Ovary (tissue), 9 donors: ENCODE results near the gene FAM234B. TPM values are rescaled to one million over a fixed set of nuclear protein-coding genes. Genes with fewer than 3 reads are reported as not detected.

Experiments
- DNase-seq, 5 donors: peaks; one replicate each; pipeline ENCODE4 v3.0.0-alpha.2; 2019 to 2020
- H3K27ac ChIP-seq, 2 donors: fragments of 200-600 bp; one replicate each; pipeline versions ENCODE4 v1.5.1 to v1.8.0; 2019 to 2022
- H3K27me3 ChIP-seq: fragments of 200-600 bp; one replicate; pipeline ENCODE4 v1.8.0; 2022
- H3K36me3 ChIP-seq: fragments of 200-600 bp; sonication (generic); one replicate; pipeline ENCODE4 v1.5.1; 2019
- H3K4me1 ChIP-seq: one replicate; pipeline ENCODE4 v1.8.1; 2013; ENCODE audit warnings: mild to moderate bottlenecking, moderate library complexity; ENCODE audit not compliant: insufficient read depth
- H3K4me3 ChIP-seq: fragments of 200-600 bp; sonication (generic); one replicate; pipeline ENCODE4 v1.5.1; 2017
- H3K9me3 ChIP-seq, 2 donors: fragments of 200-600 bp in 1 of 2; sonication (generic) in 1 of 2; one replicate each; pipeline versions ENCODE4 v1.5.1 to v1.8.1; 2013 to 2019; ENCODE audit warnings: mild to moderate bottlenecking in 1 of 2, moderate library complexity in 1 of 2
- CTCF ChIP-seq, 3 donors: fragments of 450-650 bp in 2 of 3; fragments of 200-600 bp in 1 of 3; IDR thresholded peaks; one replicate each; pipeline versions ENCODE4 v1.5.1 to v1.8.0; 2016 to 2022; ENCODE audit warnings: antibody characterized with exemption in 3 of 3, mild to moderate bottlenecking in 1 of 3
- EP300 ChIP-seq: sonication (generic); formaldehyde crosslinking; IDR thresholded peaks from one replicate; pipeline ENCODE4 v1.6.1; 2017; ENCODE audit warnings: antibody characterized with exemption
- POLR2A ChIP-seq: fragments of 450-650 bp; IDR thresholded peaks from one replicate; pipeline ENCODE4 v1.6.1; 2017; ENCODE audit warnings: antibody characterized with exemption, mild to moderate bottlenecking, moderate library complexity
- WGBS, 3 donors: extraction: QIAGEN DNeasy Blood & Tissue Kit in 1 of 3; methylation state at CpG; one replicate each; pipeline versions ENCODE4 v1.1.5 to v1.1.7; 2013 to 2017; 5-methylcytosine and 5-hydroxymethylcytosine counted together
- intact Hi-C, 4 donors: fragments of 100-400 bp; cut with DNase I; formaldehyde crosslinking; loops; one replicate each; pipeline versions ENCODE4 v1.11.0 to v1.15.1; 2022 to 2023
- polyA plus RNA-seq, 2 donors: library from polyadenylated mRNA; stranded (reverse); fragments of 200-250 nt in 1 of 2; fragments of 350-450 nt in 1 of 2; fragmentation: Illumina TruSeq in 1 of 2; extraction: RNeasy Lipid Tissue Mini Kit (QIAGEN cat#74804) in 1 of 2; gene quantifications; one replicate each; pipeline ENCODE4 v1.2.3, GENCODE V29; 2013 to 2014
- total RNA-seq, 7 donors: library from RNA; depleted of rRNA in 2 of 7; stranded (reverse); fragments of >200 nt in 2 of 7; fragmentation: NEBNext Ultra II Directional in 3 of 7; extraction: Animal tissue kit (Norgen Biotek cat#: 25700) in 3 of 7; gene quantifications; one replicate each; pipeline versions ENCODE4 v1.1.0 to v1.2.4, GENCODE V29; 2016 to 2023
- donor health status: DM: no; HTN: no; CAD: no; lungs with moderate emphysema.
- donor health status: DM: no; HTN: no; CAD: no.
- donor health status: Bipolar disorder and iron deficiency.
- donor health status: DM: yes; HTN: yes; CAD: no.
- donor health status: DM: no; HTN: no; CAD: no.
- donor health status: DM: yes; HTN: yes; CAD: no.

The FAM234B gene
- total and polyA plus RNA-seq, 9 donors, result 2.1 to 9.4 (median 5.7) TPM

GRCh38 chr12:13097491-13098011, 53.4 kb downstream of the FAM234B start:
- intact Hi-C loops, result loop anchor here (5.0 to 10.0 kb wide), 6 partner anchors 110 to 305 kb away; no protein-coding TSS in a partner anchor
- no peak for DNase-seq
- TF ChIP-seq CTCF (IDR thresholded peaks at IDR 0.05), result no peak
- TF ChIP-seq POLR2A, result no peak
- TF ChIP-seq EP300, result no peak
- 18 to 31% (median 29%) methylated on average over 9 of the region's 9 CpGs for WGBS, 3 donors
- Histone ChIP-seq H3K4me1 (peaks cover 8% of the 10 kb centered on the region), H3K4me3 (peak overlapping the region; percentile 25), H3K9me3 (no peaks in the 10 kb centered on the region), H3K36me3 (no peaks in the 10 kb centered on the region), H3K27me3 (no peaks in the 10 kb centered on the region), H3K27ac (no peak overlapping the region)

- Histone ChIP-seq H3K4me3 (no peak overlapping the region), H3K36me3 (no peaks in the 10 kb centered on the region), H3K9me3 (no peaks in the 10 kb centered on the region), H3K27ac (no peak overlapping the region), H3K4me1 (peaks cover 4% of the 10 kb centered on the region), H3K27me3 (no peaks in the 10 kb centered on the region)
- WGBS, 3 donors, result 74 to 81% (median 81%) methylated on average over 8 of the region's 8 CpGs
- TF ChIP-seq POLR2A (no peak), EP300 (no peak), CTCF (IDR thresholded peaks at IDR 0.05) (no peak)
- DNase-seq, result no peak
- intact Hi-C loops, result loop anchor here (5.0 to 10.0 kb wide), 6 partner anchors 108 to 307 kb away; no protein-coding TSS in a partner anchor
Observed at GRCh38 chr12:13099066-13099843, 55.1 kb downstream of the FAM234B start.

- Histone ChIP-seq H3K27me3 (no peaks in the 10 kb centered on the region), H3K36me3 (no peaks in the 10 kb centered on the region), H3K4me1 (peaks cover 4% of the 10 kb centered on the region), H3K9me3 (no peaks in the 10 kb centered on the region), H3K4me3 (no peak overlapping the region), H3K27ac (peak overlapping the region in 1 of 2 donors; percentile 94)
- no peak for TF ChIP-seq POLR2A
- no peak for TF ChIP-seq EP300
- TF ChIP-seq CTCF (IDR thresholded peaks at IDR 0.05), result no peak
- no peak for DNase-seq
- intact Hi-C loops, result loop anchor here (5.0 to 10.0 kb wide), 7 partner anchors 95 to 308 kb away; partner anchors contain the start of gene EMP1 (in 1 of the 4)
- 86 to 96% (median 95%) methylated on average over 10 of the region's 10 CpGs for WGBS, 3 donors
Observed at GRCh38 chr12:13099844-13100604, 55.8 kb downstream of the FAM234B start.

- no peaks in the 10 kb centered on the region for H3K9me3 ChIP-seq
- H3K4me1 ChIP-seq, result peaks cover 4% of the 10 kb centered on the region
- H3K27ac ChIP-seq, result peak overlapping the region in 1 of 2 donors; percentile 94
- H3K36me3 ChIP-seq, result no peaks in the 10 kb centered on the region
- intact Hi-C loops, result loop anchor here in 1 of 4 donors (10.0 kb wide), 1 partner anchor 94 kb away; the partner anchor contains the start of gene EMP1
- no peaks in the 10 kb centered on the region for H3K27me3 ChIP-seq
- TF ChIP-seq EP300, result no peak
- TF ChIP-seq CTCF (IDR thresholded peaks at IDR 0.05), result no peak
- TF ChIP-seq POLR2A, result no peak
- WGBS, 3 donors, result 20 to 22% (median 20%) methylated on average over 6 of the region's 6 CpGs
- H3K4me3 ChIP-seq, result peak overlapping the region; percentile 45
- DNase-seq, result no peak
Observed at GRCh38 chr12:13100605-13100881, 56.4 kb downstream of the FAM234B start.
